SIG-M5 treated with dmso at 0.1 percent for 504 hours (cell line): Measurements from ENCODE around the gene CASZ1.

Experiments used
- DNase-seq: peaks from one replicate; lab custom pipeline; 2025; ENCODE audit not compliant: unreplicated experiment; lab: John Stamatoyannopoulos, UW

Gene CASZ1

DNA sequence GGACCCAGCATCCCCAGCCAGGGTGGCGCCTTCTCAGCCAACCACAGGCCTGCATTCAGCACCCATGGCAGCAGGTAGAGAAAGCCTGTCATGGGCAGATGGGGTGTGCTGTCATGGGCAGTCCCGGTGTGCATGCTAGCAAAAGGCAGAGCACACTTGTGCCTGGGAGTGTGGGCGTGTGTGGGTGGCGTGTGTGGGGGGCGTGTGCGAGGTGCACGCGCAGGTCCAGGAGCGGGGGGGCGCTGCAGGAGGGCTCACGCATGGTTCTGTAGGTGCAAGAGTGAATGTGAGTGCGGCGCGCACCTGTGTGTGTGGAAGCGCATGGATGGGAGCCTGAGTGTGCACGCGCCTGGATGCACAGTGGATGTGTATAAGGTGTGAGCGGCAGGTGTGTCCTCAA, 137.2 kb downstream of the CASZ1 start:
- DNase-seq: no peak

DNA sequence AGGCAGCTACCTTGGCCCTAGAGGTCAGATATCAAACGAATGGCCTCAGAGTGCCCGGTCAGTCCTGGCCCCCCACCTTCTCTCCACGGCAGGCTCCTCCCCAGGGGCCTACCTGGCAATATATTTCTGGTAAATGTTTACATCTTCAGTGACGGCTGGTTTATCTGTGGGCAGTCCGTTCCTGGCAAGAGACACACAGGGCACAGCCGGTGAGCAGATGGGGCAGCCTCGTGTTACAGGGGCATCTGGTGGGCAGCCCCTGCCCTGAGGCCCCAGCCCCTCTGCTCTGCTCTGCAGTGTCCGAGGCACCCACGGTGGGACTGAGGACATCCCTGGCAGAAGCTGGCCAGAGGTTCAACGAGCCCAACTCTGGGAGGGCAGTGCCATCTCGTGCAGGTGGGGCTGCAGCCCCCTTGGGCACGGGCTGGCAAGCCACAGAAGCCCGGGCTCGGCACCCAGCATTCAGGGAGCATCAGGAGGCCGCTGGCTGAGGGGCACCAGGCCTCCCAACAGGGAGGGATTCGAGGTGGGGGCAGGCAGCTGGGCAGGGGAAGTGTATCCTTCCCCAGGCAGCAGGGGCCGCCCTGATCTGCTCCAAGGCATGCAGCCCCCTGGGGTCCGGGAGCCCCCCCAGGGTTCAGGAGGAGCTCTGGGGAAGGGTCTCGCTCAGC, 137.9 kb downstream of the CASZ1 start:
- DNase-seq: no peak

DNA sequence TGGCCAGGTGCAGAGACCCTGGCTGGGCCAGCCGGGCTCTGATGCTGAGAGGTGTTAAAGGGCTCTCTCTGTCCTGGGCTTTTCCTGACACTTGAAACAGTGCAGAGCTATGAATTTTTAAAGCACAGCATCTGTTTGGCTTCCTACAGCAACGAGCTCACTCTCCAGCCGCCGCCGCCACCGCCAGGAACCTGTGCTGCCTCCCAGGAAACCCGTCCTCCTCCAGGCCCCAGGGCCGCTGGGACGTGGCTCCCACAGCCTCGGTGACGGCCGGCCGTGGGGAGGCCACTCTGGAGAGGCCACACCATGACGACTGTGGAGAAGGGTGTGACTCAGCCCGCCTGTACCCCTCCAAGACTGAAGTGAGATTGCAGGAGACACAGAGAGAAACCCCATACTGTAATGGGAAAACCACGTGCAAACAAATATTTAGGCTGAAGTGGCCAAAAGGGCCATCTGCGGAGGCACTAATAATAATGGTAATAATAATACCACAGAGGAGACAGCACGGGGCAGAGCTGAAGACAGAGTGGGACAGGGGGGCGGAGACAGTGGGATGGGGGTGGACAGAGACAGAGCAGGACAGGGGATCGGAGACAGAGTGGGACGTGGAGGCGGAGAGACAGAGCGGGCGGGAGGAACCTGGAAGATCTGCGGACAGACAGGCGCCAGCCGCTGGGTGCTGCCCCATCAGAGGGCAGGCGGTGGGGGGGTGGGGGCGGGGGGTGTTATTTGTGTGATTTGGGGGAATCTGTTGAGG, 139.2 kb downstream of the CASZ1 start:
- DNase-seq: no peak

DNA sequence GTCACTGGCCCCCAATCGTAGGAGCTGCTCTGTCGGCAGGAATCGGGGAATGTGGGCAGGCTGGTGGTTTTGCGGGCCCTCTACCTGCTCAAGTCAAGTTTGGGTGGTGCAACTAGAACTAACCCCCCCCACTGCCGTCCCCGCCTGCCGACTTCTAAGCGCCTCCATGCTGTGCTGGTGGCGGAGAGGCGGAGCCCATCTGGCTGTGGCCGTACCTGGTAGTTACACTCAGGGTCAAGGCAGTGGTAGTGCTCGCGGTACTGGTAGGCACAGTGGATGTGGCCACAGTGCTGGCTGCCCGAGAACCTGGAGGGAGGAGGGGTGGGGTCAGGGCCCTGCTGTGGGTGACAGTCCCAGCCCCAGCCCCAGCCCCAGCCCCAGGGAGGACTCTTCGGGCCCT, 140.0 kb downstream of the CASZ1 start:
- no peak for DNase-seq

DNA sequence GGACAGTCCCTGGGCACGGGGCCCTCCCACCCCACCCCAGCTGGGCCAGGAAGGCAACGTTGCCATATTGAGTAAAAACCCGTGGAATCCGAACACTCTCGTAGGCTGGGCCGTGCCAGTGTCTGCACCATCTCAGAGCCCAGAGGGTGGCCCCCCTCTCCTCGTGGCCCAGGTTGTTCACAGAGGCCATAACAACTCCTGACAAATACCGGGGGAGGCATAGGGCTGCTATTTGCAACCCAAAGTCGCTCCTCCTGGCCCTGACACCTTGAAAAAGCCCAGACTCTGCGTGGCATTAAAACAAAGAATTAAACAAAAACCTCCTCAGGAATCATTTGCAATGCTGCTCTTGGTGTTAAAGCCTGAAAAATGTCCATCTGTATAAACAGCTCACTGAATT, 141.4 kb downstream of the CASZ1 start:
- DNase-seq: no peak

DNA sequence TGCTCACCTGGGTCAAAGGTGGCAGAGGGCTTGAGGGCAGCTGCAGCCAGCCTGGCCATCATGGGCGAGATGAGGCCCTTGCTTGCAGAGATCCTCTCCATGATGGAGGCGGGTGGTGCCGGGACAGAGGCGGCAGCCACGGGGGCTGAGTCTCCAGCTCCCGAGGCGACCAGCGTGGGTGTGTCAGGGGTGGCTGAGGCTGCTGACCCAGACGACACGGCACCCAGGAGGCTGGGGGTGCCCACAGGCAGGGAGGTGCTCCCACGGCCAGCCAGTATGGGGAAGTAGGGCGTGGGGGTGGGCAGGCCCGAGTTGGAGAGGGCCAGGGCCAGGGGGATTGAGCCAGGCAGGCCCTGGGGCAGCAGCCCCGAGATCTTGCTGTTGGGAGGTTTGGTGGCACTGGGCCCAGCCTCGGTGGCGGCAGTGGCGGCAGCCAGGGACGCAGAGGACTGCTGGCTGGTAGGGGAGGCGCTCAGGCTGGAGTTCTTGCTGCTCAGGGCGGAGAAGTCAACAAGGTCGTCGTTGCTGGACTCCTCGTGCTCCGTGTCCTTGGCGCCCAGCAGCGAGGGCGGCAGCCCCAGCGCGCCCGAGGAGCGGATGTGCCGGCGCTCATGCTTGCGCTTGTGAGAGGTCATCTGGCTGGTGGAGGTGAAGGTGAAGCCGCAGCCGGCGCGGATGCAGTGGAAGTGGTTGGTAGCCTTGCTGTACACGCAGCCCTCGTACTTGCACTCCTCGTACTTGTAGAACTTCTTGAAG, 142.9 kb downstream of the CASZ1 start:
- DNase-seq: no peak

DNA sequence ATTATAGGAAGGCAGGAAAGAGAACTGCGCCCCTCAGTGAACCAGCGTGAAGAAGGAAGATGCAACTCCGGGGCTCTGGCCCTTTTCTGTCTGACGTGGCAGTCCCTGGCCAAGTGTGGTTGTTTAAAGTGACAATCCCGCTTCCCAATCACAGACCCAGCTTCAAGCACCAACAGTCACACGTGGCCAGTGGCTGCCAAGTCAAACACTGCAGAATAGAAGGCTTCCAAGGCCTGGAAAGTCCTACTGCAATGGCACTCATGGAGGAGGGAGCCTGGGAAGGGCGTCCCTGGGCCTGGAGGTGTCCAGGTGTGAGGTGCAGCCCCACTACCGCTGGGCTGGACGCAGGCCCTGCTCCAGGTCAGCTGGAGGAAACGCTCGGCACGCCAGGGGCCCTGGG, 143.8 kb downstream of the CASZ1 start:
- no peak for DNase-seq

DNA sequence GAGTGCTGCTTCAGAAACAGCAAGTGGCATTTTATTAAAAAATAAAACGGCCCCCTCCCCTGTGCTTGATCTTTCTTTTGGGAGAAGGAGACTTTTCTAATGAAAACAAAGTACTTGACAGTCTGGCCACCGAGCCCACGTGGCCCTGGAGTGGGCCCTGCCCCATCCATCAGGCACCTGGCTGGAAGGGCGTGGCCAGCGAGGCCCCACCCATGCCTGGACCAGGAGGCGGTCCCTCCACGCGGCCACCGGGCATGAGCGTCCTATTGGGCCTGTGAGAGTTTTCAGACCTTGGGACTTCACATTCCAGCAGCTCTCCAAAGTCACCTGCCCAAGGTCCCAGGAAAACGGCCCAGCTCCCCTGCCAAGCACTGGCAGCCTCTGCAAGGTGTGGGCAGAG, 144.7 kb downstream of the CASZ1 start:
- no peak for DNase-seq

DNA sequence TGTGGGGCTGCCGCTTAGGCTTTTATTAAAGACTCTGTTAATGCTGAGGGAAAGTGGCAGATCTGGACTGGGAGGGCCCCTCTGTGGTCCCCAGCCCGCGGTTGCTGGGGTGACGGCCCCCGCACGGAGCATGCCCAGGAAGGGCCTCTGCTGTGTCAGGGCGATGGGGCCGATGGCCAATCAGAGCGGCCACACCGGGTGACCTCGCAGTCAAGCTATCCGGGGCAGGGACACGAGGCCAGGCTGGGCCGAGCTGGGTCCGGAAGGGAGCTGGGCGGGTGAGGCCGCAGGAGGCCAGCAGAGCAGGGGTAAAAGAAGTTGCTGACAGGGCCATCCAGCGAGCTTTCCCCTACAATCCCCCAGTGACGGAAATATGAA, 145.1 kb downstream of the CASZ1 start:
- no peak for DNase-seq

DNA sequence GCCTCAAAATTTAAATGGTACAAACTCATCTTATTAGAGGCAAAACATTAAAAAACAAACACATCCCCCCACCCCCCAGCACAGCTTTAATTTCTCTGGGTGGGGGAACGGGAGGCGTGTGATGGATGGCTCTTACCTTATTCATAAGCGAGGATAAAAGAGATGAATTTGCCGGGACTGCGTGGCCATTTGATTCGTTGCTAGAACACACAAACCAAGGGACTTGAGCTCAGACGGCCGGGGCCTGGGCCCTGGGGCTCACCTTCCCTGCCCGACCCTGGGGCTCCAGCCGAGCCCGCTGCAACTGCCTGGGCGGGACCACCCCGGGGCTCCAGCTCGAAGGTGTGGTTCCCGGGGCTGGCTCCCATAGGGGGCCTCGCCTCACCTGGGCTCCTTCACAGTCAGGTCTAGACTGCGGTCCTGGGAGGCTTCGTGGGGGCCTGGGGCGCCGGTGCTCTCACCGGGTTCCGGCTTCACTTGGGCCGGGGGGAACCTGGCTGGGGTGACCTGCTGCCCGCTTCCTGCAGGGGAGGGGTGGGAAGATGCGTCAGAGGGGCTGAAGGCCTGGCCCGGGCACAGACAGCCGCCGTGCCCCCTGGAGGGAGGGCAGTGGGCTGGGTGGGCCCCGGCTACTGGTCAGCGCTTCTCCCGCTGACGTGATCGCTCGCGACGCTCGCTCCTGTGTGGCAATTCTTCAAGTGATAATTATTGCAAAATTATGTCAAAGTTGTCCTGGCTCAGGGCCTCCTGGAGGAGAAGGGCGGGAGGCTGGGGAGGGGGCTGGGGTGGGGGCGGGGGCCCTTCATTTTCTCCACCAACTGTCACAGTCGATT, 145.7 kb downstream of the CASZ1 start:
- no peak for DNase-seq

DNA sequence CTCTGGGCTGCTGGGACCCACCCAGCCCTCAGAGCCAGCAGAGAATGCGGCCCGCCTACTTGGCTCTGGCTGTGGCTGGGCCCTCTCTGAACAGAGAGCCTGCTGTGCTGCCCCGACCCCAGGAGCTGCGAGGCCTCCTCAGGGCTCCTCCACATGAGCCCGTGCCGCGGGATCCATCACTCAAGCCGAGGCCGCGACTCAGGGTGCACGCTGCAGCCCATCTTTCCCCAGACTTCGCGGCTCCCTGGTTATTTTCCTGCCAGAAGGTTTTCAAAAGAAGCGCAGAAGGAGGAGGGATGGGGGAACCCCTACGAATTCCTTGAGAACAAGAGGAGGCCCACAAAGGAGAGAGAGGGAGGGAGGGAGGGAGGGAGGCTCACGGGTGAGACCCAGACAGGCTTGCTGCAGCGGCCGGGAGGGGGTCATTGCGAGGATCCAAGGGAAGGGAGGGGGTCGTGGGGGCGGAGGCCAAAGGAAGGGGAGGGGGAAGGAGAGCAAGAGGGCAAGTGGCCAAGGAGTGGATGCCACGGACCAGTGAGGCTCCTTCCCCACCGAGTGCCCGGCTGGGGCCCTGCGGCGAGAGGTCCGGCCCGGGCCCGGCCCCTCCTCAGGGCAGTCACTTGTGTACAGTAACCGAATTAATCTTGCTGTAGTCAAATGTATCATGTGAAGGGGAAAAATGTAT, 146.8 kb downstream of the CASZ1 start:
- no peak for DNase-seq

DNA sequence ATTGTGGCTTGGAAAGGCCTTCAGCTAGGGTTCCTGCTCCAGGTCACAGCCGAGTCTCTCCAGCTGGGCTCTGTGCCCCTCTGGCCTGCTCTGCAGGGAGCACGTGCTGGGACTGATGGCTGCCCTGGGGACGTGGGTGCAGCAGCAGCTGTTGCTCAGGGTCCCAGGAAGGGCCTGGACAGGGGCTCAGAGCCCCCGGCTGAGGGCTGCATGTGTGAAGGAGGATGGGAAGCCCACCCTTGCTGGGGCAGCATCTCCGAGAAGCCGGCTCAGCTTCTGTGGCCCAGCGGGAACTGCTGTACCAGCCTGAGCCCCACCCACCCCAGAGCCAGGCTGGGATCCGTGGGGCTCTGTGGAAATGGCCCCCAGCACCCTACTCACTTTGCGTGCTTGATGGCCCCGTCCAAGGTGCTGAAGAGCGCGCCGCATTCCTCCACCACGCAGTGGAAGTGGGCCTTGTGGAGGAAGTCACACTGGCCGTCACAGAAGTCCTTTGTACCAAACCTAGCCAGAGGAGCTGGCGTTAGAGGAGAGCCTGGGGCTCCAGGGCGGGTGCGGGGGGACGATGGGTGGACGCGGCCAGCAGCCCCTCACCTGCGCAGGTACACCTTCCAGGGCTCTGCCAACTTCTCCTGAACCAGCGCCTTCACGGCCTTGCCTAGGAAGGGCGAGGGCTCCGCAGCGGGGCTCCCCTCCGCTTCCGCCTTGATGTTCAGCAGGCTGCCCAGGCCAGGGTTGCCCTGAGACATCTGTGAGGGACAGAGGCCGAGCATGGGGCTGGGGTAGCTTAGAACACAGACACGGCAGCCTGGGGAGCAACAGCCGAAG, 147.5 kb downstream of the CASZ1 start:
- DNase-seq: no peak

DNA sequence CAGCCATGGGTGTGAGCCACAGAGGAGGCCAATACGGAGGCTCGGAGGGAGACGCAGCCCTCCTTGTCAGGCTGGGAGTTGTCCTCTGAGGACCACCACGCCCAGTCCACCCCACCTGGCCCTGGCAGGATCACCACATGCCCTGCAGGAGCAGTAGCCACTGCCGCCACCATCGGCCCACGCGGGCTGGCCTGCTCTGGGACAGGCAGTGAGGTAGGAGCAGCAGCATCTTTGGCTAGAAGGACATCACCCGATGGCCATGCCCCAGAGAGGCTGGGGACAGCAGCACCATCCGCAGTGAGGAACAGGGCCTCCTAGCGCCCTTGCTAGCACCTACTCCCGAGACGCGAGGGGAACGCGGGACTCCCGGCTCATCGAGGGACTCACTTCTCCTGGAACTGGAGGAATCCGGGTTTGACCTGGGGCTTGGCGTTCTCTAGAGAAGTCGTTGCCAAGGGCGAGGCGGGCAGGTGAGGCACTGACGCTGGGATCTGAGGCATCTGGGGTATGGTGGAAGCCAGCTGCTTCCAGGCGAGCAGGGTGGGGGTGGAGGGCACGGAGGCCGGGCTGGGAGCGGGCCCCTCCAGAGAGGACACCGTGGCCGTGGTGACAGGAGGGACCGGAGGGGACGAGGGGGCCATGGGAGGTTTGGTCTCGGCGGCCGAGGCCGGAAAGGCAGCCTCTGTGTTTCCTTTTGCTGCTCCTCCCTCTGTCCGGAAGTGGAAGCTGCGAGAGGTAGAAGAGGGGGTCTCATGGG, 148.9 kb downstream of the CASZ1 start:
- no peak for DNase-seq

DNA sequence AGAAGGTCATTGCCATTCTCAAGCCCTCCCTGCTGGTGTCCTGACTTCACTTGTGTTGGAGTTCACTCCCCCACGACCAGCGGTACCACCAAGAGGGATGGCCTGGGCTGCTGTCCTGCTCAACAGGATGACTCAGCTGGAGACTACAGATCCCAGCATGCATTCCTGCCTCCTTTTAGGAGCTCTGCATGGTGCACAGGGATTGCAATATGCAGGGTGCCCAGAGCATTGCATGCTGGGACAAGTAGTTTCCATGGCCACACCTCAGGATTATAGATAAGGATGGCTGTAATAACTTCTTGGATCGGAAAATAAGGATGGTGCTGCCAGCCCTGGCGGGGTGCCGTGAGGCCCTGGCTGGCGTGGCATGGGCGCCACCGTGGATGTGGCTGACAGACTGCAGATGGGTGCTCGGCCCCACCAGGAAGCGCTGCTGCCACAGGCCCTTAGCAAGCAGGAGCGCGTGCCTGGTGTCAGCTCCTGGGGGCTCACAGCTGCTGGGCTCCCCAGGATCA, 150.0 kb downstream of the CASZ1 start:
- no peak for DNase-seq

DNA sequence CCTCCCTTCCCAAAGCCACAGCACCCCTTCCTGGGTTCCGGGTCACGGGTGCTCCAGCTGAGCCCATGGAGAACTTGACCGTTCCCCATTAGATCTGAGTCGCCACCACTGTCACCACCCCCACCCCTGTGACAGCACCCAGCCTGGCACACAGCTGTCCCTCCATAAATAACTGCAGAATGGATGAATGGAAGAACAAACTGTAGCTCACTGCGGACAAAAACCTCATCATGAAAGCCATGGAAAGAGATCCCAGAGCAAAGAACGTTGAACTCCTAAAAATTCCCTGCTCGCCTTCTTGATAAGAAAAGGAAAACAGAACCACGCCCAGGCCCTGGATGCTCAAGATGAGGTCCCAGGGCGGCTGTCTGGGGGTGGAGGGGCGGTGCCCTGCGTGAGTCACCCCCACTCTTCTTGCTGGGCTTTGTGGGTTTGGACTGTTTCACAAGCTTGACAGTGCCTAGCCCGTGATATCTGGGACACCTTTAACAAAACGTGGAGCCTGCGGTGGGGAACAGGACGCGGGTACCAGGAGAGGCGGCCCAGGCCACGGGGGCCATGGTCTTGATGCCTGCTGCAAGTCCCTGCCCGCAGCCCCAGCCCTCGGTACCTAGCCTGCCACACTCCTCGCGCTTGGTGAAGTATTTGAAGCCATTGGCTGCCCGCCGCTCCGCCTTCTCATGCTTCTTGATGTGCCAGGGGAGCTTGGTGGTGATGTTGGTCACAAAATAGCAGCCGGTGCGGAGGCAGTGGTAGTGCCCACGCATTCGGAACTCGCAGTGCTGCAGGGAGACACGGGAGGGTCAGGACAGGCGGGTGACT, 151.9 kb downstream of the CASZ1 start:
- DNase-seq: no peak

DNA sequence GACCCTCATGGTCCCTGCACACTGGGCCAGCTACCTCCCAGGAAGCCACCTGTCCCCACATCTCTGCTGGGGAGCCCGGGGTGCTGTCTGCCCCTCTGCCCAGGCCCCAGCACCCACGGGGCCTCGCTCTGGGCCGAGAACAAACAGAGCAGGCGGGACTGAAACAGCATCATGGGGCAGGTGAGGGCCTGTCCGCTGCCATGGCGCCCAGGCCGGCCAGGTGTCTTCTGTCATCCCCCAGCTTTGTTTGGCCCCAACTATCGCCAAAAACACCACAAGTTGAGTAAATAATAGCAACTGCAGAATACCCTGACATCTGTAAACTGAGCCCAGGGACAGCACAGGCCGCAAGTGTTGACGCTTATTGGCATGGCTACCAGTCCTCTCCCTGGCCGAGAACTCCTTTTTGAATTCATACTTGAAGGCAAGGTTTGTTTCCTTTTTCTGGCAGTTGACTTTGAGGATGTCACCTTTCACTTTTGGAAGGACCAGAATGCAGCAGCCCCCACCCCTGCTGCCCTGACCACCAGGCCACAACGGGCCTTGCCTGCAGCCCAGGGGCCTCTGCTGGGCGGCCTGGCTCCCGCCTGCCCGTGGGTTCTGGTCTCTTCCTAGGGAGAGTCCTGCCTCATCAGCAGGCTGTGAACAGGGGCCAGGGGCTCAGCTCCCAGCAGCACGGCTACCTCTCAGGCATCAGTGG, 152.7 kb downstream of the CASZ1 start:
- DNase-seq: no peak

DNA sequence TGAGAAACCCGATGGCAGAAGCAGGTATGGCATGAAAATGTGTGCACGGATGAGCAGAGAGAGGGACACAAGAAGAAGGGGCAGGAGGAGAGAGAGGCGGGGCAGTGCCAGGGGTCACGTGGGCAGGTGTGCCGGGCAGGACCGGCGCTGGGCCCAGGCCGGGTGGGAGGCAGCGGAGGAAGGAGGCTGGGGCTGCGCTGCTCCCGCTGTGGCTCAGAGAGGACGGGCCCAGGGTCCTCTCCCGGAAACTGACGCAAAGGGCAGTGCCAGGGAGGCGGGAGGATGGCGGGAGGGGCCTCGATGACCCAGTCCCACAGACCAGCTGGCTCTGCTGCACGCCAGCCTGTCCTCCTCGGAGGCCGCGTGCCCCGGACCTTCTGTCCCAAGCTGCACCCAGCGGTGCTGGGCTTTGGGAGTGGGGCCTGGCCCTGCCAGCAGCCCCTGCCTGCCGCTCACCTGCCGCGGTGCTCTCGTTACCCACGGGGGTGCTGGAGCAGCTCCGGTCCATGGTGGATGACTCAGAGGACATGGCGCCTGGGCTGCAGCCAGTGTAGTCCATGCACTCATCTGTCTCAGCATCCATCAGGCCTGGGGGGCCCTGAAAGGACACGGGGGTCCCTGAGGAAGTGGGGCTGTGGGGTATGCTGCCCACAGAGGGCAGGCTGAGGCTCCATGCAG, 153.9 kb downstream of the CASZ1 start:
- no peak for DNase-seq
